AG04449 (cell line): ENCODE data around the gene PCDH15.

ENCODE experiments used
- CTCF ChIA-PET: fragments of 350-600 bp; formaldehyde crosslinking; extraction: SDS; loops from one replicate; lab custom pipeline; 2021; ENCODE audit warnings: antibody characterized with exemption; lab: Yijun Ruan, JAX
- POLR2A ChIA-PET: fragments of 400-600, 350-600 bp; formaldehyde crosslinking; extraction: SDS; loops from one replicate; lab custom pipeline; 2020; ENCODE audit warnings: antibody characterized with exemption, inconsistent platforms; lab: Yijun Ruan, JAX
- DNase-seq: peaks from one replicate; pipeline ENCODE4 v3.0.0-alpha.2; 2010; ENCODE audit warnings: low read depth, low spot score
- H3K4me3 ChIP-seq: 2 replicates; pipeline ENCODE4 v1.5.1; 2011; ENCODE audit warnings: low read depth, mild to moderate bottlenecking, control low read depth, low read length
- CTCF ChIP-seq: IDR thresholded peaks from one replicate; pipeline ENCODE4 v1.5.1; 2011; ENCODE audit warnings: mild to moderate bottlenecking, moderate library complexity, low read length, control low read depth, inconsistent platforms; ENCODE audit not compliant: insufficient read depth; ENCODE audit errors: missing control alignments

The PCDH15 gene

GRCh38 chr10:53990799-53991238, 810.2 kb downstream of the PCDH15 start:
- no peak for TF ChIP-seq CTCF
- DNase-seq: no peak
- no peak overlapping the region for H3K4me3 ChIP-seq
- POLR2A ChIA-PET: no interaction called here
- CTCF ChIA-PET: no interaction called here

GRCh38 chr10:53983431-53983830, 817.6 kb downstream of the PCDH15 start:
- ChIA-PET CTCF (no interaction called here), POLR2A (no interaction called here)
- H3K4me3 ChIP-seq: no peak overlapping the region
- DNase-seq: no peak
- no peak for TF ChIP-seq CTCF

- no peak for TF ChIP-seq CTCF
- H3K4me3 ChIP-seq: no peak overlapping the region
- CTCF ChIA-PET: no interaction called here
- POLR2A ChIA-PET: no interaction called here
- no peak for DNase-seq
These were observed 820.8 kb downstream of the PCDH15 start for GRCh38 chr10:53980210-53980609.

- ChIA-PET POLR2A (no interaction called here), CTCF (no interaction called here)
These were observed 822.7 kb downstream of the PCDH15 start for GRCh38 chr10:53978301-53978700.

GRCh38 chr10:53977267-53977666, 823.8 kb downstream of the PCDH15 start:
- DNase-seq: no peak
- TF ChIP-seq CTCF: no peak
- no peak overlapping the region for H3K4me3 ChIP-seq
- POLR2A ChIA-PET: no interaction called here
- CTCF ChIA-PET: no interaction called here

More at GRCh38 chr10:53978301-53978700, 822.7 kb downstream of the PCDH15 start:
- no peak for TF ChIP-seq CTCF
- DNase-seq: no peak
- H3K4me3 ChIP-seq: no peak overlapping the region

- POLR2A ChIA-PET: no interaction called here
- no peak for TF ChIP-seq CTCF
- CTCF ChIA-PET: no interaction called here
- H3K4me3 ChIP-seq: no peak overlapping the region
- no peak for DNase-seq
These were observed 843.6 kb downstream of the PCDH15 start for GRCh38 chr10:53957401-53957800.
